Epithelial cell of proximal tubule (primary cell): ENCODE measurements around the gene SNX10. TPM values are rescaled to one million over a fixed set of nuclear protein-coding genes. Genes with fewer than 3 reads are reported as not detected.

Source experiments
- DNase-seq: peaks from one replicate; pipeline ENCODE4 v3.0.0-alpha.2; 2011; ENCODE audit warnings: low read depth
- H3K4me3 ChIP-seq: 2 replicates; pipeline ENCODE4 v1.5.1; 2011; ENCODE audit warnings: low read depth, mild to moderate bottlenecking, low read length
- CTCF ChIP-seq: conservative IDR thresholded peaks from 2 replicates; pipeline ENCODE4 v1.5.1; 2012; ENCODE audit warnings: low read depth, mild to moderate bottlenecking, low read length
- total RNA-seq: library from RNA; depleted of rRNA; stranded (reverse); fragments of >200 nt; gene quantifications from 2 replicates; pipeline ENCODE4 v1.2.3, GENCODE V29; 2015

Gene SNX10
- total RNA-seq, 1 donor from 2014 or later: 29.0 TPM

- DNase-seq: no peak
- no peak overlapping the region for H3K4me3 ChIP-seq
- TF ChIP-seq CTCF: no peak
Observed at GRCh38 chr7:26334166-26334859, 42.7 kb downstream of the SNX10 start.

- TF ChIP-seq CTCF: no peak
- no peak overlapping the region for H3K4me3 ChIP-seq
- no peak for DNase-seq
Observed at GRCh38 chr7:26337232-26337865, 45.7 kb downstream of the SNX10 start.

- TF ChIP-seq CTCF: no peak
- DNase-seq: no peak
- no peak overlapping the region for H3K4me3 ChIP-seq
Observed at GRCh38 chr7:26340476-26341018, 48.9 kb downstream of the SNX10 start.

GRCh38 chr7:26343320-26343832 lies 51.7 kb downstream of the SNX10 start:
- no peak for TF ChIP-seq CTCF
- no peak overlapping the region for H3K4me3 ChIP-seq
- peak; percentile 33 for DNase-seq

- no peak for DNase-seq
- H3K4me3 ChIP-seq: no peak overlapping the region
- TF ChIP-seq CTCF: no peak
Observed at GRCh38 chr7:26343837-26344236, 52.2 kb downstream of the SNX10 start.

GRCh38 chr7:26345202-26345601 lies 53.5 kb downstream of the SNX10 start:
- TF ChIP-seq CTCF: no peak
- no peak overlapping the region for H3K4me3 ChIP-seq
- no peak for DNase-seq
